WTC11 (cell line): ENCODE results near the gene EPB41. TPM values are rescaled to one million over a fixed set of nuclear protein-coding genes. Genes with fewer than 3 reads are reported as not detected.

Experiments
- ATAC-seq: fragments of 200-7000 bp; cut with Tn5 transposase; 2 replicates; pipeline ENCODE4 v1.10.0; 2021; ENCODE audit warnings: mild to moderate bottlenecking, moderate library complexity
- CTCF ChIA-PET: fragments of 300-600 bp; sonication (Branson Sonifier 250); formaldehyde crosslinking; loops from one replicate; lab custom pipeline; 2021; ENCODE audit warnings: antibody characterized with exemption; lab: Charles Lee
- POLR2A ChIA-PET: fragments of 350-600 bp; sonication (Branson Sonifier 250); formaldehyde crosslinking; loops from one replicate; lab custom pipeline; 2021; ENCODE audit warnings: antibody characterized with exemption; lab: Charles Lee
- DNase-seq: peaks from one replicate; pipeline ENCODE4 v3.0.0; 2021; ENCODE audit warnings: low spot score
- H3K27ac Mint-ChIP-seq: 2 replicates; pipeline ENCODE4 v1.8.0; 2021; ENCODE audit warnings: mixed read lengths
- H3K27me3 Mint-ChIP-seq: 2 replicates; pipeline ENCODE4 v1.8.0; 2021; ENCODE audit warnings: low read depth, mild to moderate bottlenecking, moderate library complexity, mixed read lengths
- H3K36me3 Mint-ChIP-seq: 2 replicates; pipeline ENCODE4 v1.8.0; 2021; ENCODE audit warnings: mixed read lengths
- H3K4me1 Mint-ChIP-seq: 2 replicates; pipeline ENCODE4 v1.8.0; 2022; ENCODE audit warnings: mixed read lengths
- H3K4me3 Mint-ChIP-seq: 2 replicates; pipeline ENCODE4 v1.8.0; 2021; ENCODE audit warnings: mild to moderate bottlenecking, moderate library complexity, mixed read lengths
- H3K9me3 Mint-ChIP-seq: 2 replicates; pipeline ENCODE4 v1.8.0; 2021; ENCODE audit warnings: mixed read lengths
- AFF4 ChIP-seq: sonication (generic); formaldehyde crosslinking; IDR thresholded peaks from 2 replicates; pipeline ENCODE4 v1.8.1; 2023; ENCODE audit warnings: mild to moderate bottlenecking, missing genetic modification reagents, borderline replicate concordance
- CREB1 ChIP-seq: sonication (generic); formaldehyde crosslinking; IDR thresholded peaks from 2 replicates; pipeline ENCODE4 v1.8.0; 2023; ENCODE audit warnings: mild to moderate bottlenecking, missing genetic modification reagents
- CTCF ChIP-seq: fragments of 200-600 bp; IDR thresholded peaks from 2 replicates; pipeline ENCODE4 v1.8.0; 2022; ENCODE audit warnings: antibody characterized with exemption
- HMGA2 ChIP-seq: fragments of 250-450 bp; sonication (Bioruptor Pico); IDR thresholded peaks from 2 replicates; pipeline ENCODE4 v1.4.0; 2021; ENCODE audit warnings: mild to moderate bottlenecking, moderate library complexity
- HMGXB4 ChIP-seq: sonication (generic); formaldehyde crosslinking; IDR thresholded peaks from 2 replicates; pipeline ENCODE4 v1.8.1; 2023; ENCODE audit warnings: mild to moderate bottlenecking, moderate library complexity, missing genetic modification reagents
- JUN ChIP-seq: sonication (generic); formaldehyde crosslinking; IDR thresholded peaks from 2 replicates; pipeline ENCODE4 v1.8.0; 2023; ENCODE audit warnings: mild to moderate bottlenecking, missing genetic modification reagents
- NFYB ChIP-seq: sonication (generic); formaldehyde crosslinking; conservative IDR thresholded peaks from 2 replicates; pipeline ENCODE4 v1.8.0; 2022; ENCODE audit warnings: low read depth, missing genetic modification reagents
- NR1H2 ChIP-seq: sonication (generic); formaldehyde crosslinking; IDR thresholded peaks from 2 replicates; pipeline ENCODE4 v1.9.0; 2021; ENCODE audit warnings: mild to moderate bottlenecking, moderate library complexity, missing genetic modification reagents
- NR3C1 ChIP-seq: sonication (generic); formaldehyde crosslinking; conservative IDR thresholded peaks from 2 replicates; pipeline ENCODE4 v1.8.1; 2023; ENCODE audit warnings: low read depth, mild to moderate bottlenecking, missing genetic modification reagents
- PRRX2 ChIP-seq: fragments of 250-450 bp; sonication (Bioruptor Pico); IDR thresholded peaks from 2 replicates; pipeline ENCODE4 v1.8.0; 2021; ENCODE audit warnings: mild to moderate bottlenecking
- USF2 ChIP-seq: sonication (generic); formaldehyde crosslinking; IDR thresholded peaks from 2 replicates; pipeline ENCODE4 v1.8.1; 2023; ENCODE audit warnings: mild to moderate bottlenecking, missing genetic modification reagents, moderate library complexity
- ZNF532 ChIP-seq: fragments of 250-450 bp; sonication (Bioruptor Pico); IDR thresholded peaks from 2 replicates; pipeline ENCODE4 v1.9.0; 2021; ENCODE audit warnings: mild to moderate bottlenecking, borderline replicate concordance
- total RNA-seq: library from RNA; stranded (reverse); gene quantifications from 3 replicates; pipeline ENCODE4 v1.2.3, GENCODE V29; 2021

Gene EPB41
- total RNA-seq, 1 experiment from 2014 or later, result 85.0 TPM

- Mint-ChIP-seq H3K9me3 (no peaks in the 10 kb centered on the region), H3K27ac (no peak overlapping the region), H3K4me1 (peaks cover 19% of the 10 kb centered on the region), H3K27me3 (no peaks in the 10 kb centered on the region), H3K4me3 (no peak overlapping the region), H3K36me3 (no peaks in the 10 kb centered on the region)
- POLR2A ChIA-PET, result interaction anchor here (1.1 kb wide), 1 partner anchor 103 kb away, joined by 5 read pairs; no protein-coding TSS in a partner anchor
- TF ChIP-seq PRRX2 (CRISPR knock-in tag) (no peak), CTCF (no peak), JUN (CRISPR knock-in tag) (no peak), CREB1 (CRISPR knock-in tag) (no peak), HMGXB4 (CRISPR knock-in tag) (no peak), AFF4 (CRISPR knock-in tag) (no peak), NR1H2 (no peak), ZNF532 (CRISPR knock-in tag) (no peak), USF2 (CRISPR knock-in tag) (no peak), NR3C1 (CRISPR knock-in tag) (no peak), HMGA2 (no peak), NFYB (CRISPR knock-in tag) (no peak)
- ATAC-seq (no peak), DNase-seq (no peak)
- CTCF ChIA-PET, result interaction anchor here (0.7 to 5.2 kb wide), 7 partner anchors 9 to 324 kb away, joined by 3 to 179 read pairs (median 13); no protein-coding TSS in a partner anchor
These were observed 35.6 kb upstream of the EPB41 start for GRCh38 chr1:28878796-28879195.
